ENCODE results near the gene C10orf62.

GRCh38 chr10:97629289-97629688, 39.8 kb downstream of the C10orf62 start:
- TF ChIP-seq CTCF (IDR thresholded peaks at IDR 0.05) (no peak), POLR2A (IDR thresholded peaks at IDR 0.05) (no peak)
